ENCODE results near the gene UST.
"Not testable (repeated sequence)": the region's sequence is repeated elsewhere in the genome, so short reads cannot be mapped to it uniquely, and the experiment has no call there.

The UST gene

DNA sequence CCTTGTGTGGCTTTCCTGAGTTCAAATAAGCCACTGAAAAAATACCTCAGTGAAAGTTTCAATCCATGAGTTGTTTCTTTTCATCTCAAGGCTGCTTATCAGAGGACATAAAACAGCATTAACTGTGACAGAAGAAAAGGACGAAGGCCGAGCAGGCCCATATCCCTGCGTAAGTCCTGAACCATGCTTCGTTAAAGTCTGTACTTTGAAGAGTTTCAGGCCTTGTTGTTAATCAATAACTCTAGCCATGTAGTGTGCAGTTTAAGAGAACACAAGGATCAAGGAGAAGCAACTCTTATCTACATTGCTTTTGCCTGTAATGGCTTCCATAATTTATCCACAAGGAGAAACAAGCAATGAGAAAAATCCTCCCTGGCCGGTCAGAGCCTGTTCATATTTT, 165.4 kb downstream of the UST start:
- DNase-seq: no peak

DNA sequence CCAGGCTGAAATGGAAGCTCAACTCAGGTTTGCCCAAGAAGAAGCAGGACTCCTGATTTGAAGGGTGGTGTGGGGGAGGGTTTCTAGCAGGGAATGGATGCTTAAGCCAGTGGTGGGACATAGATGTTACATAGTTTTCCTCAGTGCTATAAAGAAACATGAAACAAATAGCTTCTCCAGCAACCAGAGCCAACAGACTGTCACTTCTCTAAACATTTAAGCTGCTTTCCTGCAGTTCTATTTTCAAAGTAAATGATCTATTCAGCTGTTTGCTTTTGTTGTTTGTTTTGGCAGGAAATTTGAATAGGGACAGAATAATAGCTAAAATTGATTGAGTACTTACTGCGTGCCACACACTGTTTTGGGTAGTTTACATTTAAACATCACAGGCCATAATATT, 169.0 kb downstream of the UST start:
- DNase-seq: no peak

DNA sequence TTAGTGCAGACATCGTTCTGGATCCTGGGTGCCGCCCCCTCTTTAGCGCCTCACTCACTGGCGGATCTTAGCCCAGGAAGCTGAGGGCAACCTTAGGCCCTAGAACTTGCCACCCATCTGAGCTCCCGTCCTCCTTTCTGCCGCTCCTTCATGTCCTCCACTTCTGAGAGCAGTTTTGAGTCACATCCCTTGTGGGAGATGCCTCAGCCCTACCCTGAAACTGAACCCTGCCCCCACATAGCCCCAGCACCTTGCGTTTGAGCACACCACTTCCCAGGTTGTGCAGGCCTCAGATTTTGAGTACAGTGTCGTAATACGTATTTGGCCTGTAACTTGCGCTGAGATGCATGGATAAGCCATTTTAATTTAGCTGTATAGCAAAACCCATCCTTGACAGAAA, 169.7 kb downstream of the UST start:
- not testable (repeated sequence) for DNase-seq

DNA sequence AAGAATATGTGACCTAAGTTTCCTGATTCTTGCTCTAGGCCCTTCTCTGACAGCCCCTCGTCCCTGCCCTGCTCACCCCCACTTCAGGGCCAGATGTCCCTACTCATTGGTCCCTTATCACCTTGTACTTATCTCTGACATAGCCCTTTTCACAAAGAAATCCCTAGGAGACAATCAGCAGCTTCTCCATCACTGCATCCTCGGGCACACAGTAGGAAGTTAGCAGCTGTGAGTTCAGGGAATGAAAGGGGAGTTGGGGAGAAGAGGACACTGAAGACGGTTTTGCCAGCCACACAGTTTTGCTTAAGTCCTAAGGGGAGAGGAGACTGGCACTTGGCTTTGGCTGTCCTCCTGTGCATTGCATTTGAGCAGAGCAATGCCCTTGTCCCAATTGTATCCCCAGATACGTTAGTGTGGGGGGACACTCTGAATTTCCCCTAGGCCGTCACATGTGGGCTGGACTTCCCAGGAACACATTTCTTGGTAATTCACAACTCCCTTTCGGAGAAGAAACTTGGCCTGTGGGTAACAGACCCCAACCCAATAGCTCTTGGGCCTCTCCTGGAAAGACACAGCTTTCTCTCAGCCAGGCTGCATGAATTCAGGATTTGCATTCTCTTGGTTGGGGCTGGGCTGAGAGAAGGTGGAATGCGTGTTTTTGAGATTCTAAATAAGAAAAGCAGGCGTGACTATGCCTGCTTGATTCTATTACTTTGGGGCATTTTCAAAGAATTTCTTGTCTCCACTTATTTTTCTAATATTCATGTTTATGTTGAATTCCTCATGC, 177.6 kb downstream of the UST start:
- DNase-seq: no peak

DNA sequence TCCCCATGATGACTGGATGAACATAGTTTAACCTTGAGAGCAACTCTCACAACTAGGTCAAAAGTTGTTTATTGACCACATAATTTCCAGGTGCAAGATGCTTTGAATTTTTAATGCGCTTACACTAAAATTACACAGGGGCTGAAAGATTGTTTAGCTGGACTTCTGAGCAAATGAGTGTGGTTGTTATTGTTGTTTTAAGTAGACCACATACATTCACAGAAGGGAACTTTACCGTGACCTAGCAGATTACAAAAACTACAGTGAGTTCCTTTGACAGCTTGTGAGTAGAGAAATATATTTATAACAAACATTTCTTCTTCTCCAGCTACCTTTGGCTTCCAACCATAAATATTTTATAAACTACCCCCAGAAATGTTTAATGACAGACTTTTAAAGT, 178.9 kb downstream of the UST start:
- no peak for DNase-seq

DNA sequence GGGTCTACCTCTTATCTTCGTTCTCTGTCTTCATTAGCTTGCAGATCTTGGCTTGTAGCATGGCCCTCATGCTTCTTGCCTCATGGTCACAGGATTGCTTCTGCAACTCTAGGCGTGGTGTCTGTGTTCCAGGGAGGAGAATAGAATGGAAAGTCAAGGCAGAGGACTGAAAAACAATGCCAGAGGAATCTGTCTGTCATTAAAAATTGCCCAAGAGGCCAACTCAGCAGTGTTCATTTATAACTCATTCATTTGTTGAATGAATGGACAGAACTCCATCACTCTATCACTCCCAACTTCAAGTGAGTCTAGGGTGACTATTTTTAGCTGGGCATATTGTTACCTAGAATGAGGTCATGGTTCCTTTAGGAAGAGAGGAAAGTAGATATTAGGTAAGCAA, 179.6 kb downstream of the UST start:
- no peak for DNase-seq

DNA sequence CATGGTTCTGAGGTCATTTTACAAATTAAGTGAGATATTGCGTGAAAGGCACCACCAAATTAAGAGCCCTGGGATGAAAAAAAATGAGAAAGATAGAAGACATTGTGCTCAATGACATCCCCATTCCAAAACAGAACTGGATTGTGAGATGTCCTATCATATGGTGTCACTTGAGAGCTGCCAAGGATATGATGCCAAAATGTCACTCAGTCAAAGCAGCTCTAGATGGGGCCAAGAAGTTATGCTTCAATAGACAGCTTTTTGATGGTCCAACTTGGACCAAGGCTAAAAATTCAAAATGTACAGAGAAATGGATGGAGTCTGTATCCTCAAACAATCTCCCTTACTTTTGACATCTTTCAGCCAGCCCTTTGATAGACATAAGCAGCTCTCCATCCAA, 180.8 kb downstream of the UST start:
- no peak for DNase-seq

DNA sequence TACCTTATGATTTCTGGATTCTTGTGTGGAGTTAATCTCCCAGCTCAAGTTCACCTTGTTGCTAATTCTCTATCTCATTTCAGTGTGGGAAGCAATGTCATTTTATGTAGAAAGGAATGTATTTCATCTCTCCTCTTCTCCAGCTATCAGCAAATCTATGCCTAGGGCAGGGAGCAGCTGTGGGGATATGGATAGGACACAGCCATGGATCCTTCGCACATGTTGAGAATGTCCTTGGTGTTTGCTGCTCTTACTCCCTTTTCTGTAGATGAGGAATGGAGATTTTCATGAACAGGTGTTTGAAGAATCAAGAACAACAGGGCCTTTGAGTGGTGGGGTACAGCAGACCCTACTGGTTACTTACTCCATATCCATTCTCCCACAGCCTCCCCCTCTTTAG, 182.0 kb downstream of the UST start:
- no peak for DNase-seq

DNA sequence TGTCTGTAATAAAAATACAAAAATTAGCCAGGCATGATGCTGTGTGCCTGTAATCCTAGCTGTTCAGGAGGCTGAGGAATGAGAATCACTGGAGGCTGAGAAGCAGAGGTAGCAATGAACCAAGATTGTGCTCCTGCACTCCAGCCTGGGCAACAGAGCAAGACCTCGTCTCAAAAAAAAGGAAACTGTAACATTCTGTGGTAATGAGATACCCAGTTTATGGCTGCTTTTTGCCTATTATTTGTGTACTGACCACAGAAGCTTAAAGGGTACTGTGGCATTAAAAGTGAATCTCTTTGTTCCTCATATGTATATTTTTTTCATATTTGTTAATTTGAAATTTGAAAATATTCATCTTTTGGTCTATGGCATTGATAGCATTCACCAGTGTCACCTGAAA, 185.4 kb downstream of the UST start:
- DNase-seq: no peak

DNA sequence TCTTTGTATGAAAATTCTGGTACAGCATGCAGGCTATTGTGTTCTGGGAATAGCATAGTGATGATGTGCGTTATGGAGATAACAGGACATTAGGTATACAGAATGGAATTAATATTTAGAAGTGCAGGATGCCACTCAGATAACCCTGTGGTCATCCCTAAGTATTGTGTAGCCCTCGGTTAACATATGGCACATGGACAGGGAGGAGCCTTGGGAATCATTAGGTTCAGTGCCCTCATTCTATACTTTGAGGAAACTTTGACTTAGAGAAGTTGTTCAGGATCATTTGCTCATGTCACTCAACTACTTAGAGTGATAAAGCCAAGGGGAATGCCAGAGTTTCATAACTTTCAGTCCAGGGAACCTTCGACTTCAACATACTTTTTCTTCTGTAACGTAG, 185.9 kb downstream of the UST start:
- no peak for DNase-seq

DNA sequence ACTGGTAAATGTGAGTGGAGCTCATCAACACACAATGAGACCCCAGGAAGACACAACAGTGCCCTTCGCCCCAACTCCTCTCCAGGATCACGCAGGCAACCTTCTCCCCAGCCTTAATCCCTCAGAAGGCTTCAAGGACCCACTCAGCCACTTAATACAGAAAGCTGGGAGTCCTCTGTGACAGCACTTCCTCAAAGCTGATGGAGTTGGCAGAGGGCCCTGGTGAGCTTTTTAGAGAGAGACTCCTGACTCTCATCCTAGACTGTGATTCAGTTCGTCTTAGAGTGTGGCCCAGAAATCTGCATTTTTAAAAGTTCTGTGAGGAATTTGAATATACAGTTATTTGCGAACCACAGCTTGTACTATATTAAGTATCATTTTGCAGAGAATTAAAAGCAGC, 187.7 kb downstream of the UST start:
- peak; percentile 47 for DNase-seq

DNA sequence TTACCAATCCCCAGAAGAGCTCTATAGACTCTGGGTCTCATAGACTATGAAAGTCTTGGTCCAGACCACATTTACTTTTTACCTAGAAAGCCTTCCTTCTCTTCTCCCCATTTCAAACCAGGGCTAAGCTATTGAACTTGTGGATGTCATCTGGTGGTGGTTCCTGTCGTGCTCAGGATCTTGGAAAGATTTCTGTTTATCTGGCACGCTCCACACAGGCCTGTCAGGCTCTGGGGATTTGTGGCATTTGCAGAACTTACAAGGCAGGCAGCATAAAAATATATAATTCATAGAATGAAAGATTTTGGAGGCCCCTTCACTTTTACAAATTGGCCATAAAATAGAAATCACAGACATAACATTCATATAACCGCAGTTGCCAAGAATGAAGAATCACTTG, 188.1 kb downstream of the UST start:
- DNase-seq: no peak

DNA sequence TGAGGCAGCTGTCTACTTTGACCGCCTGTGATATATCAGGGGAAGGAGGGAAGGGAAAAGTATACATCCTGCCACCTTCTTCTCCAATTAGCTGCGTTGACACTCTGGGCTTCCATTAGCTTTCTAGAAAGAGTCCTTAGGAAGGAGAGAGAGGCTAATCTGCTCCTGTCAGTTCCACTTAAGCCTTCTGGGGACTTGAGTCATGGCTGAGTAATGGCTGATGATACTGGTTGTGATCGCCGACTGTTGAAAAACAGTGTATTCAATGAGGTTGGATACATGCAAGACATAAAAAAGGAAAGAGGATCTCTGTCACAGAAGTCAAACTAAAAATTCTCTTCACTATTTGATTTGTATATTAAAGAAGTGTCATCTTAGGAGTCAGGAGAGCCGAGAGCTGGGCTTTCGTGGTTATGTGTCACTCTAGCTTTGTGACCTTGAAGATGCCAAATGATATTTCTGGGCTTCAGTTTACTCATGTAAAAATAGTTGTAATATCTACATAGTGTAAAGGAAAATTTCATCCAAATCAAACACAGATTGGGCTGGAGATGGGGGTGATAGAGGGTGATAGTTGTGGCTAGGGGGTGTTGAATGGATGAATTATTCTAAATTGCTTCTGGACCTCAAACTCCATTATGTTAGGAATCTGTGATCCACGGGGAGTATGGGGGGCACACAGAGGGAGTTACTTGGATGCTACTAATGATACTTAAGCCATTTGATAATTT, 189.0 kb downstream of the UST start:
- no peak for DNase-seq

DNA sequence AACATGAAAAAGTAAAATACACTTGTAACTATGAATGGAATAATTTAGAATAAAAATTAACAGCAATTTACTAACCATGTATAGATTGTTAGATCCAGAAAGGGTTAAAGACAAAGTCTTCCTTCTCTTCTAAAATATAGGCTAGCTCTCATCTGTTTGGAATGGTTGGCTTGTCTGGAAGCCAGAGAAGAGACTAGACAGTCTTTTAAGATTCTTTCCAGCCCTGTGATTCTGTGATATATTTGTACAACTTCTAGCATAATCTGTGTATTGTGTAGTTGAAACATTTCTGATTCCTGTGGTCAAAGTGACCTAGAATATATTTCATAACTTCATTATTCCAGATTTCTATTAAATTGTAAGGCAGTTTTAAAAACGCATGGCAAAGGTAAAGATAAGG, 196.6 kb downstream of the UST start:
- no peak for DNase-seq

DNA sequence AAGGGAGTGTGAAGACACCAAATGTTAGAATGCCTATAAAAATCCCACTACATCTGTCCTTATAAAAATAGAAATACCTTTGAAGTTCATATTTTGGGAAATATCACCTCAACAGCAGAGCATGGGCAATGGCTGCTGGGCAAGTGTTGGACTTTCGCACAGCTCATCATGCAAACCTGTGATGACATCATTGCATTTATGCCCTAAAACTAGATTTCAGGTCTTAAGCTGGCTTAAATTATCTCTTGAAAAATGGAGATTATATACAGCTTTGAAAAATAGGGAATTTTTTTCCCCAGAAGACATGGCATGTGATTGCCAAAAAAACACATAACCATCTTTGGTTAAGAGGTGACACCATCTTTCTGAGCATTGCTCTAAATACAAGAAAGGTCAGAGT, 197.8 kb downstream of the UST start:
- DNase-seq: no peak

DNA sequence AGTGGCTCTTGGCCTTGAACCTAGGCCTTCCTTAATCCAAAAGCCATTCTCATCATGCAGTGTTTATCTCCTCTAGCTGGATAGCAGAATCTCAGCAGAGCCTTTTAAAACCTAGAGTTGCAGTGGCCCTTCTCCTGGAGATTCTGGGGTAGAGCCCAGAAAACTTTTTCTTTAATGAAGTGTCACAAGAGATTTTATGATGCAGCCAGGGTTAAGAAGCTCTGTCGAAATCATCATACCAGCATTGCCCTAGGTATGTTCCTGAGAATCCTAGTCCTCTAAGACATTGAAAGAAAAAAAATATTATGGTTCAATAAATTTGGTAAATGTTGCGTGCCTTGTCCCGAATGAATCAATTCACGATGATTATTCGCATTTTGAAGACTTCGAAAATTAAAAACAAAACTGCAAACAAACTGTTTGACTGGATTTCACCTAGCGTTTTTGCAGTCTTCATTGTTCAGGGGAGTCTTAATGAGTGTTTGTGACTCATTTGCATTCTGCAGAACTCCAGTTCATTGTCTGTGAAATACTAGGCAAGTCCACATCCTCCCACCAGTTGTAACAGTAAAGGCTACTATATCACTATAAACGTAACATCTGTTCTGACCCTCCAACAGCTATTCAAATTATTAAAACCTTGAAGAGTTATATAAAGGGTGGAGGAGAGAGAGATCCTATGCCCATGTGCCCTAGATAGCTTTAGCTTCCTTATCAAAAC, 198.6 kb downstream of the UST start:
- no peak for DNase-seq

DNA sequence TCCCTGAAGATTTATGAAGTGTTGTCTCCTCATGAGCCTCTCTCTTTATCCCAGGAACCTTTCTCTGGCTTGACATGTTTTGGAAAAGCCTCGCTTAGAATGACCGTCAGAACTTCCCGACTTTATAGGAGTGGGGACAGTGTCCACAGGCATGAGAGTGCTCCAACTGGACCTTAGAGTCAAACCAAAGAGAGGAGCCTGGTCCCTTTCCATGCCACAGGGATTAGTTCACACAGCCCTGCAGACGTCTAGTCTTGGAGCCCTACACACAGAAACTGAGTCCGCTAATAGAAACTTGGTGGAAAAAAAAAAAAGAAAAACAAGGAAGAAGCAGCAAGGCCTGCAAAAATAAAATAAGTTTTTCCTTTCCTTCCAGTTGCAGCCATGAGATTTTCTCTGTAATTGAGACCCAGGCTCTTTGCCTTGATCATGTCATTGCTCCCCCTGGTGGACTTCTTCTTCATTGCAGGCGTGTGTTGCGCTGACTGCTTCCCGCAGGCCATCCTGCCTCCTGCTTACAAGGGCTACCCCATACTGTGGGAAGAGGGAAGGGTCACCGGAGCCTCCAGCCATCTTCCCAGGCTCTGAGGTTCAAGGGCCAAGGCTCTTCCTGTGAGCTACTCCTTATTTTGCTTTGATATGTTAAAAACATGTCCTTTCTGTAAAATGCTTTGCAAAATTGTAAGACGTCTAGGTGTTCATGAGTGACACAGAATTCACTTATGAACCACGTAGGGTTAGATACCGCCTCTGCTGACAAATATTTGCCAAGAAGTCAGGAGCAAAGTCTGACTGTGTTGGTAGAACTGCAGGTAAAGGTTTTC, 201.0 kb downstream of the UST start:
- DNase-seq: peak; percentile 87

DNA sequence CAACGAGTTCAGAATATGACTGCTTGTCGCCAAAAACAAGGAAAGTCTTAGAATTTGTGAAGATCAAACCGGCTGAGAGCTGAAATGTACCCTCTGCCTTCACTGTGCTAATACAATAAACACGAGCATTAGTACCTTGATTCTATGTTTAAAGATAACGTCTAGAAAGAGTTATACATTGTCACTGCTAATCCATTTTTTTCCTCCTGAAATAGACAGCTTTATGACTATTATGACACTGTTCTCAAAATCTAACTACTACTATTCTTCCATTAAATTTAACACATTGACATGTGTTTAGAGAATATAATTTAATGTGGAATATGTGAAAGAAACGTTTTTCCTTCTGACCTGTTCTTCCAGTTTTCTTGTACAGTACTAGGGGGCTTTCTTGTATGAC, 204.8 kb downstream of the UST start:
- DNase-seq: no peak

DNA sequence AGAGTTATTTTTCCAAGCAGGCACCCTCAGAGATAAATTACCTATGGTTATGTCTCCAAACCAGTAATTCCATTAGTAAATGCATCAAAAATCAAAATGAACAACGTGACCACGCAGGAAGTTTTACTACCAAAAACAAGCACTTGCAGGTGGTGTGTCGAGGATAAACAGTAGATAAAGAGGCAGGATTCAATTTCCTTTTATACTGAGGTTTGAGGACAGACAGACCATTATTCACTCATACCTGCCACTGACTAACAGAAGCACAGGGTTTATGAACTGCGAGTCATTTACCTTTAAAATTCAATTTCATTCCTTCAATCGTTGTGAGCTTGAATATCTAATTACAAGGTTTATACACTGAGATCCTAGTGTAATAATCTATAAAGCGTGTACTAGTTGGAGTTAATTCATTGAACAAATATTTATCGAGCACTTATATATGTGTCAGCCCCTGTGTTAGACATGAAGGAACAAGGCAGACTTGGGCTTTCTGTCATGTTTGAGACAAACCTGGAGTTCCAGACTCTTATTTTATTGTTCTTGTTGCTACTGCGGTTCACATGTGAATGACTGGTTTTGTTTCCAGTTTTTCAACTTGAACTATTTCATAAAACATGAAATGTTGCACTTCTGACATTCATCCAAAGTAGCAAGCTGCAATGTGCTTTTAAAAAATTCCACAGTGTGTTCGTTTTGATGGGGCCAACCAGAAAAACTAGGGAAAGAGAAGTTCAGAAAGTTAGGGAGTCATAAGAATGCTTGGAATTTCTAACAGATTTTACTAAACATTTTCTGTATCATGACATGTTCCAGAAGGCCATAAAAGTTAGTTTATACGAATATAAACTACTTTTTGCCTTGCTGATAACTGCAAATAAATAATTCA, 205.6 kb downstream of the UST start:
- DNase-seq: no peak

DNA sequence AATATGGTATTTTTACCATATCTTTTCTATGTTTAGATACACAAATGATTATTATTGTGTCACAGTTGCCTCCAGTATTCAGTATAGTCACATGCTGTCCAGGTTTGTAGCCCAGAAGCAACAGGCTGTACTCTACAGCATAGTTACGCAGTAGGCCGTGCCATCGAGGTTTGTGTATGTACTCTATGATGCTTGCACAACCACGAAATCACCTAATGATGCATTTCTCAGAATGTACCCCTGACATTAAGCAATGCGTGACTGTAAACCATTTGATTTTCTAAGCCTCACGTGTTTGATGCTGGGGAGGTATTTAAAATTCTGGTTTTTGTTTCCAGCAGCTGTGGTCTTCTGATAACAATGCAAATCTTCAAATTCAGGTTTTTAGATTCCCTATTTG, 207.6 kb downstream of the UST start:
- DNase-seq: no peak

DNA sequence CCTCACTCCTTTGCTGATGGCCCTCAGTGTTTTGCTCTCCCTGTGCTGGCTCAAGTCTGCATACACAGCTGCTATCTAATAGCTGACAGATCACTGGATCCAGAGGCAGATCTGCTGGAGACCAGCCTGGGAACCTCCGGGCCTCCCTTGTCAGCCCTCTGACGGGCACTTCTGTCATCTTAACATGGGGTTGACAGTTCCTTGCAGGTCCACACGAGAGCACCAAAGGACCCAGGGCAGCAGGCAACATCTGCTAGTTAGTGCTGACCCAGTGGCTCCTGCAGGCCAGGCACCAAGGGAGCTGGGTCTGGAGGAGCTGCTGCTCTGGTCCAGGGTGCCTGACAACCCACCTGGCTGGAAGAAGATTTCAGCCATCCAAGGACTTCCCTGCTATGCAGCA, 208.1 kb downstream of the UST start:
- no peak for DNase-seq

DNA sequence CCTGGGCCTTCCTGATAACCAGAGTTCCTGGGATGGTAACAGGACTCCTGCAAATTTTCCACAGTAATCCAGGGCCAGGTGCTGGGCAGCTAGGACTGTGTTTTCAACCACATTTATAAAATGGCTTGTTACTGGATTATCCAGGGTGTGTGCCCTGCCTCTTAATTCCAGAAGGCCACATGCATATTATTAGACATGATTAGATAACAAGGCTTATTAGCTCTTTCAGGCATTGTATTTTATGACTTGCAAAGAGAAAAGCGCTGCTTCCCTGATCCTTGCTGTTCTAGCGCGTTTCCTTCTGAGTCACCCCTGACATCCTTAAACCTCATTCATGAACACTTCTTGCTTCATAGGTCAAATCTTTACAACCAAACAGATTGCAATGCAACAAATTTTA, 208.6 kb downstream of the UST start:
- DNase-seq: no peak

All from hematopoietic multipotent progenitor cell treated with erythropoietin and hydrocortisone succinate and interleukin-3 and kit ligand, for 4 days (in vitro differentiated cells).